ENCODE measurements around the gene NR6A1.
"Not testable (repeated sequence)": the region's sequence is repeated elsewhere in the genome, so short reads cannot be mapped to it uniquely, and the experiment has no call there.

NR6A1 gene

DNA sequence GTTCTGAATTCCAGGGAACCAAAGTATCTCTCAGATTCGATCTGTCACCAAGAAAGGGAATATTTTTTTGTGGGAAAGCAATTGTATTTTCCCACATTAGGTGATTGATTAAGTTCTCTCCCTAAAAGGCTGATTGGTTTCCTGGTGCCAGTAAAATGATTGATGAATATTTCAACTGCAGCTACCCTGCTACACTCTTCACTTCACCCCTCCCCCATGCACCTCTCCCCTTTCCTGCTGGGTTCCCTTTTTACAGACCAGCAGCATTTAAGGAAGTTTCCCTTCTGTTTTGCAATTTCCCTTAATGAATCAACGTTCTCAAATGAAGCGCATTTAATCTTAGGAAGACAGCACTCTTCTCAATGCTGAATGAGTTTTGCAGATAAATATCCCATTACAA lies 13.1 kb downstream of the NR6A1 start:
- peak in 1 of 2 donors; percentile 19 for DNase-seq

DNA sequence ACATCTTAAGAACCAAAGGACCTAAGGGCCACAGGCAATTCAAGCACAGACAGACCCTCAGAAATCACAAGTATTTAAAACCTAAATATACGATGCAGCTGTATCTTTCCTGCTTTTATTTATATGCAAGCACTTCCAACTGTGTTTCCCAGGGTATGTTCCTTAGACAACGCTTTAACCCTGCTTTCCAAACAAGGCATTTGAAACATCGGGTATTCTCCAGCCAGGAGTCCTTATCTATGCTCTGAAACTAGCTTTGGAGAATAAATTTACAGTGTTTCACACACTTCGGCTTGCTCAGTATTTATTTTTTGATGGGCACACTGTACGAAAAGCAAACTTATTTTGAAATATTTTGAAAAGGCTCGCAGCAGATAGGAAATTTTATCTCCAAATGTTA lies 13.5 kb downstream of the NR6A1 start:
- DNase-seq: no peak

DNA sequence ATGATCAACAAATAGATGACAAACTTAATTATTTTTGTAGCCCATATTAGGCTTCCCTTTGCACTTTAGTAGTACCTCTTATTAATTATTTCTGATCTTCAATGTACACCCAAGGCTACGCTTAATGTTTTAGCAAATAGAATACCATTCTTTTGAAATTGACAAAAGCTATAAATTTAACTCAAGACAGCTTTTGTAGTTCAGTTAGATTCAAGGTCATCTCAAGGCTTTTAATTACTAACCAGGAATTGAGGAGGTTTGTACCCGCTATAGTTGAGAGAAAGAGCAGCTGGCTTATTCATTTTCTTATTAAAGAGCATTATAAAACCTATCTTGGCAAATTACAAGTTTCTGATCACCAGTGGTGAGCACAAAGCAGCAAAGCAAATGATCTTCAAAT lies 15.1 kb downstream of the NR6A1 start:
- no peak for DNase-seq

DNA sequence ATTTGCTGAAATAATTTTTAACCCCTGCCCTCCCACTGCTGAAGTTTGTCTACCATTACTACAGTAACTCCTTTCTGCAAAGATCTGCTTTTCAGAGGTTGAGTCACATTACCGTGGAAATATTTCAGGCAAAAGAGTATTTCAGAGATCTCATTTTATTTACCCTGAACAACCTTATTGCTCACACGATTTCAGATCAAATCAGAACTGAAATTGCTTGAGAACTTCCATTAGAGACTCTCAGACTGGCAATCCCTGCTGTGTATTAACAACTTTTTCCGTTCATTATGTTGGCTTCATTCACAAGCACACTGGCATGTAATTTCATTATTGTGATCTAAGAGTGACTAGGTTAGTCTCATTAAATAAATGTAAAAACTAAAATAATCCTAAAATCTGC lies 16.1 kb downstream of the NR6A1 start:
- DNase-seq: no peak

DNA sequence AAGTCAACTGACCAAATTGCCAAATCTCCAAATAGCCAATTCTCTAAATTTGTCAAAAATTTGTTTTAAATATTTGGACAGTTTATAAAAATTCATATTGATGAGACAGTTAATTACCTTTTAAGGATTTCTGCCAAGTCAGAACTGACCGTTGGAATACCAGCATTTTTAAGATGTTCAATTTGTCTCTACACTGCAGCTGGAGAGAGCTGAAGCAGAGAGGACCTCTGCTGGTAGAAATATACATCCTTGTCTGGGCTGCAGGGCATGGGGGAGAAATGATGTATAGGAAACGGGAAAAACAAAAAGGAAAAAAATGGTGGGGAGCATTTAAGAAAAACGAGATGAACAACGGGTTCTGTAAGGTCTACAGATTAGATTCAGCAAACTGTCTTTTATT lies 16.8 kb downstream of the NR6A1 start:
- no peak for DNase-seq

DNA sequence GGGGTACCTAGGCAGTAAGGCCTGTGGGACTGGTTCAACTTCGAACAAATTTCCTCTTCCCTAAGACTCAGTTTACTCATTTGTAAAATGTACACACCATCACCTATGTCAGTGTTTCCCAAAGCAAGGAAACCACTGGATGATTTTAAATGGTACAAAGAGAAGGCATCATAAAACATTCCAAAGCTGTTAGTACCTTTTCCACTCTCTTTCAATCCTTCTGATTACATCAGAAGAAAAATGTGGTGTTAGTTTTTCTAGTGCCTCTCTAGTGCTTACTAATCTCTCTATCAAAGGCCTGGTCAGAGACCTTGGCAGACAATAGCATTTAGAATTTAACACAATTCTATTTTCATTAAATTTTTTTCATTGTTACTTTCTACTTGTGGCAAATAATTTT lies 18.1 kb downstream of the NR6A1 start:
- DNase-seq: no peak

DNA sequence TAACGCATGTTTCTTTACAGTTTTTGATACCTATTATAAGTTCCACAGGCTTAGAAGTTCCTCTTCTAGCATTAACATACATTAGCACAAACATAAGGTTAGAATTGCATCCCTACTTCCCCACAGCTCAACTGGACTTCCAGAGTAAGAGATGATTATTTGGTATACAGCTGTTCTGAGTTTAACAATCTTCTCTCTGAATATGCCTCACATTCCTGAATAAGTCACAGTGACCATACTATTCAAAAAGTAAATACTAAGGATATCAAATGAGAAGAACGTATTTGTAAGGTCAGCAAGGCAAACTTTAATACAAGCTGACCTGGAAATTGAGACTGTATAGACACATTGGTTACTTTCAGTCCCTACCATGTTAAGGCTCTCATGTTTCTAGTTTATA lies 21.3 kb downstream of the NR6A1 start:
- DNase-seq: no peak

DNA sequence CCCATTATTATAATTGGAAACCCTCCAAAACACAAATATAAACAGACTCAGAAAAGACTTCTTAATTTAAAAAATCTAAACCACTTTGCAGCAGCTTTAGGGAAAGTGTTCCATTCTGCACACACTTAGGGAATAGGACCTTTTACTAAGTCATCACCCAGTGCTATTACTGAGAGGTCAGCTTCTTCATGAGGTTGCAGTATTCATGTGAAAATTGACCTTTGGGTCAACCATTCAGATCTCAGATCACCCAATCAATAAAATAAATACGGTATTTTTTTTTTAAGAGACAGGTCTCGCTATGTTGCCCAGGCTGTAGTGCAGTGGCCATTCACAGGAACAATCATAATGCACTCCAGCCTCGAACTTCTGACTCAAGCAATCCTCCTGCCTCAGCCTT lies 21.8 kb downstream of the NR6A1 start:
- no peak for DNase-seq

DNA sequence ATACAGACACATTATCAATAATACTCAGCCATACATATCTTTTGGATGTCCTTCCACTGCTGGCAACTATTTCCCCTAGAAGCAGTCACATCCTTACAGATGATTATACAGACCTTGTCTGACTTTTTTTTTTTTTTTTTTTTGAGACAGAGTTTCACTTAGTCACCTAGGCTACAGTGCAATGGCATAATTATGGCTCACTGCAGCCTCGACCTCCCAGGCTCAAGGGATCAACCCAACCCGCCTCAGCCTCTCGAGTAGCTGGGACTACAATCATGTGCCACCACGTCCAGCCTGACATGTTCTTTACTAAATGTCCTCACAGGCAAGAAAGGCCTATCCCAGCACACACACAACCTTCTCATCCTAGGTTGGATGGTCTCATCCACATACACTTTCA lies 24.0 kb downstream of the NR6A1 start:
- no peak for DNase-seq

DNA sequence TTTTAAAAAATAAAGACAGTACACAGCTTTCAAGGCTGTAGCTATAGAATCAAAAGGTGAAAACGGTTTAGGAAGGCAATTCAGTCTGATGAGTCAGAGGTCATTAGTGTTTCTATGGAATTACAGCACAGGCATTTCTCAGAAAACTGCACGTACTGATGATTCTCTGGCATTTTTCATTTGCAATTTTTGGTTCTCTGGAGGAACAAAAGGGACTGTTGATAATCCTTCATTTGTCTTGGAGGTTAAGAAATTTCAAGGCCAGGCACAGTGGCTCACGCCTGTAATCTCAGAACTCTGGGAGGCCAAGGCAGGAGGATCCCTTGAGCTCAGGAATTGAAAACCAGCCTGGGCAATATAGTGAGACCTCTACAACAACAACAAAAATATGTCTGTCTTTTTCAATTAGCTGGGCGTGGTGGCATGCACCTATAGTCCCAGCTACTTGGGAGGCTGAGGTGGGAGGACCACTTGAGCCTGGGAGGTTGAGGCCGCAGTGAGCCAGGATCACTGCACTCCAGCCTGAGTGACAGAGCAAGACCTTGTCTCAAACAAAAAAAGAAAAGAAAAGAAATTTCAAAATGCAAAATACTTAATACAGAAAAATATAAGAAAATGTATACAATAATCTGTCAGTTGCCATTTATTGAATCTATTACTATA lies 27.3 kb downstream of the NR6A1 start:
- DNase-seq: no peak

DNA sequence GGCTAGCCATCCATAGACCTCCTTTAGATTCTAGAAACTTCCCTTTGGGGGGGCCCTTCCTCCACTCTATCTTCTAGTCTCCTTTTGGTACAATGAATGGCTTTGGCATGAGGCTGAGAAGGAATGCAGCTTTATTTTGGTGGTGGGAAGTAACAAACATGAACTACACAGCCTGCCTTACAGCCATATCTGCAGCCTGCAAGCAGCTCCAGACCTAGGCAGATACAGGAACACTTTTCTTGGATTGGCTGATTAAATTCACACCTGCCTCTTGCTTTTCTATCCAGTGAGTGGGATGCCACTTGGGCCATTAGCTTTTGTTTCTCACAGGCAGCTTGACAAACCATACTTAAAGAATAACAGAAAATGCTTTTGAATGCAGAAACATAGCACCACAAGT lies 28.2 kb downstream of the NR6A1 start:
- DNase-seq: no peak

DNA sequence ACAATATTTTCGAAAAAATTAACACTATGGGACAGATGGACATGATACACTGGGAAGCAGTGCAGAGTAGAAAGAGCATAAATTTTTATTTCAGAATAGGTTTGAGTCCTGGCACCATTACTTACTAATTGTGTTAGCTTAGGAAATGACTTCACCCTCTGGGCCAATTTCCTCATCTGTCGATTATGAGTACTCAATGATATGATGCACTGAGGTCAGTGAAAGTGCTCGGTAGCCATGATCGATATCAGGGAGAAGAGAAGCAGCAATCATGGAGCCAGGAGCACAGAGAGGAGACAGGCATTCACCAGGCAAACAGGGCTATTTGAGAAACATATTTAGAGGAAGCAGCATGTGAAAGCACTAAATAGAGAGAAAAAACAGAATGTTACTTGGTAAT lies 29.4 kb downstream of the NR6A1 start:
- DNase-seq: no peak

DNA sequence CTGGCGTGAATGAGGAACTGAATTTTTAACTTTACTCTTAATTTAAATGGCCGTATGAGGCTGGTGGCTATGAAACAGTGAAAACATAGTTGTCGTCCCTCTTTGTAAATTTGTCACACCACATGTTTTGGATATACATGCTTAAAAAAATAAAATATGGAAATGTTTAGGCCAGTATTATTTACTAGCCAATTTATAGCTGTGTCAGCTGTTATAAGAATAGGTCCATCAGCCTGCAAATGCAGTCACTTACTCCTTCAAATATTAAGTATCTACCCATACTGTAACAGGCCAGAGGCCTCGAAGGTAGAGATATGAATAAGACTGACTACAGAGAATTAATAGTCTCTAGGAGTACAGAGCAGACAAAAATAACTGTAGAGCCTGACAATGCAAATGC lies 30.0 kb downstream of the NR6A1 start:
- DNase-seq: no peak

DNA sequence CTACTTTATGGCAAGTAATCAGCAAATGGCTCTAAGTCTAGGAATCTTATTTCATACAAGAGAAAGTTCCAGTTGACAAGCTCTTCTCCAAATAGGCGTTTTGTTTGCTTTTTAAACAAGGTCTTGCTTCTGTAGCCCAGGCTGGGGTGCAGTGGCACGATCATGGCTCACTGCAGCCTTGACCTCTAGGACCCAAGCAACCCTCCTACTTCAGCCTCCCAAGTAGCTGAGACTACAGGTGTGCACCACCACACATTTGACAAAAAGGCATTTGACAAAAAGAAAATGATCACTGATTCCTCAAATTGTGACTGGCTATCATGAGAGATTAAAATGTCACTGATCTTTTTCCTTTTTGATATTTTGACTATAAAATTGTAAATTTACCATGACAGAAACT lies 31.8 kb downstream of the NR6A1 start:
- no peak for DNase-seq

DNA sequence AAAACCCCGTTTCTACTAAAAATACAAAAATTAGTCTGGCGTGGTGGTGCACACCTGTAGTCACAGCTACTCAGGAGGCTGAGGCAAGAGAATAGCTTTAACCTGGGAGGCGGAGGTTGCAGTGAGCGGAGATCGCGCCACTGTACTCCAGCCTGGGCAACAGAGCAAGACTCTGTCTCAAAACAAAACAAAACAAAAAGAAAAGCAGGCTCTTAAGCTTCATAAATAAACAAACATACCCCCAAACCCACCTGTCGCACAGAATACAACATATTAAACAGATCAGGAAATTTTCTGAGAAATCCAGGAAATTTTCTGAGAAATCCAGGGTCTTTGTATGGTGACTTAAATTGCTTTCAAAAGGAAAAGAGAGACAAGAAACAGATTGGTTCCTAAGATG lies 33.0 kb downstream of the NR6A1 start:
- not testable (repeated sequence) for DNase-seq

DNA sequence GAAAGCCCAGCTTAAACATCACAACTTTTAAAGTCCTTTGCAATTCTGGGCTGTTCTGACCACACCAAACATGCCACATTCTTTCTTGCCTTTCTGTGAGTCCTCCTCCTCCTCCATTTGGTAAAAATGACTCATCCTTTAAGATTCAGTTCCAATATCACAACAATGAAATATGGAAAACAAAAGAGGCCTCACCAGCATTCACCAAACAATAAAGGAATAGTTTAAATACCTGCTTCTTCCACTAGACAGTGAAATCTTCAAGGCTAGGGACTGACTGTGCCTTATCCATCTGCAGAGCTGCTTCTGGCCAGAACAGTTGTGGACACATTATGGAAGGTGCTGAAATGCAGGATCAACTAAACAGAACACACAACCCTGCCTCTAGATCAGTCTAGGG lies 36.0 kb downstream of the NR6A1 start:
- no peak for DNase-seq

DNA sequence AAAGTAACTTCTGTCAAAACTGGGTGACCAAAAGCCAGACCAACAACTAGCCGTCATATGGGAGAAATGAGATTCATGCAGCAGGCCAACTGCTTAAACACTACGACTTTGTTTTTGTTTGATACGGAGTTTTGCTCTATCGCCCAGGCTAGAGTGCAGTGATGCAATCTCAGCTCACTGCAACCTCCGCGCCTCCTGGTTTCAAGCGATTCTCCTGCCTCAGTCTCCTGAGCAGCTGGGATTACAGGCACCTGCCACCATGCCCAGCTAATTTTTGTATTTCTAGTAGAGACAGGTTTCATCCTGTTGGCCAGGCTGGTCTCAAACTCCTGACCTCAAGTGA lies 36.4 kb downstream of the NR6A1 start:
- not testable (repeated sequence) for DNase-seq

DNA sequence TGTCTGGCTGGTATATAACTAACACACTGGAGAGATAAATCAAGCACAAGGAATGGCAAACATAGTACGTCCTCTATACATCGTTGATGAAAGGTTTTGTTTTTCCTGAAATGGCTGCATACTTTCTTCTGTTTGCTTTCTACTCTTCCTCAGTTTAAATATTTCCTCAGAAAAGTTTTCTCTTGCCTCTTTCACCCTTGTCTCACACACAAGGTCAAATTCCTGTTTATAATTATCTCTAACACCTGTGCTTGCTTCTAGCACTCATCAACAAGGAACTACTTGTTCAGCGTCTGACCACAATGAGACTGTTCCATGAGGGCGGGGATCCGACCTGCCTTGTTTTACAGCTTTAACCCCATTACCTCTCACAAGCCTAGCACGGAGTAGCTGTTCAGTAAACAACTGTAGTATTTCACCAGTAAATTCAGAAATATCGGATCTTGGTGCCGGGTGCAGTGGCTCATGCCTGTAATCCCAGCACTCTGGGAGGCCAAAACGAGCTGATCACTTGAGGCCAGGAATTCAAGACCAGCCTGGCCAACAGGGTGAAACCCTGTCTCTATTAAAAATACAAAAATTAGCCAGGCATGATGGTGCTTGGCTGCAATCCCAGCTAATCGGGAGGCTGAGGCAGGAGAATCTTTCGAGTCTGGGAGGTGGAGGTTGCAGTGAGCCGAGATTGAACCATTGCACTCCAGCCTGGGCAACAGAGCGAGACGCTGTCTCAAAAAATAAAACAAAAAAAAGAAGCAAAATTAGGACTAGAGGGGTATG lies 37.0 kb downstream of the NR6A1 start:
- DNase-seq: no peak

DNA sequence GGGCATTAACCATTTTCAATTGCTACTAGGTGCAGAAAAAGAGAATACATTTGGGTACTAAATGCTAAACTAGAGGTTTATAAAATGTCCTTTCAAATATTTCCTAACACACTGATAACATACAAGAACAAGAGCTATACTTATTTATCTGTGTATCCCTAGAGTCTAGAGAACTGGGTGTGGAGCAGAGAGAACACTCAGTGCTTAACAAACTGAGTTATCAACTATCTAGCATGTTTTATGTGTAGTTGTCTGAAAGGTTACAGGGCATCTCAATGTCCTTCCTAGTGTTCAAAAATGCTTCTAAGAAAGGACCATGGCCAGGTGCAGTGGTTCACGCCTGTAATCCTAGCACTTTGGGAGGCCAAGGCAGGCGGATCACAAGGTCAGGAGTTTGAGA lies 40.3 kb downstream of the NR6A1 start:
- DNase-seq: no peak

DNA sequence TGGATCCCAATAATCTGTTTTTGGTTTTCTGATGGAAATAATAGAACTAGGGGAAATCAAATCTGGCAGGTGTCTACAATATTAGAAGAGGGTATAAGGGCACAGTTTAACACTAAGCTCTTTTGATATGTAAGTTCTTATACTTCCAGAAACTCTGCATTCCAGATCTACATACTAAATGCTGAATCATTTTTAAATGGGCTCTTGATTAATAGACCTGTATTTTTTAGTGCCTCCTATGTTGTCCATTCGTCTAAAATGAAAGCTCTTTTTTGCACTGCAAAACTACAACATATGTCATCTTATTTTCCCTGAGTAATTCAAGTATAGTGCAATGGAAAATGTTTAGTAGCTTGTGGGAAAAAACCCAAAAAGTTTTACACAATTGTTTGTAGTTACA lies 44.2 kb downstream of the NR6A1 start:
- DNase-seq: no peak

DNA sequence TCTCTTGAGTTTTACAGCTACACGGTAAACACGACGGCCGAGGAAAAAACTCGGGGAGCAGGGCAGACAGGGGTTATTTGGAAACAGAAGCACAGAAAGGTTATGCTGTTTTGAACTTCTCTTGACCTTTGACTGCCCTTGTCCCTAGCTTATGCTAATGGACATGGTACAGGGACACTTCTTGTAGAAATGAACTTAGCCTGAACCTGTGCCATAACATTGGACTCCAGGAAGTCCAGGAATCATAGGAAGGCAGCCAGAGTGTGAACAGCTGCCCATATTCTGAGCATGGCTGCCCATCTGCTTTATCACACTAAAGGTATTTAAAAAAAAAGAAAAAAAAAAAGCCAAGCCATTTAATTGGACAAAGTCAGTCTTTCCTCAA lies 46.1 kb downstream of the NR6A1 start:
- no peak for DNase-seq

DNA sequence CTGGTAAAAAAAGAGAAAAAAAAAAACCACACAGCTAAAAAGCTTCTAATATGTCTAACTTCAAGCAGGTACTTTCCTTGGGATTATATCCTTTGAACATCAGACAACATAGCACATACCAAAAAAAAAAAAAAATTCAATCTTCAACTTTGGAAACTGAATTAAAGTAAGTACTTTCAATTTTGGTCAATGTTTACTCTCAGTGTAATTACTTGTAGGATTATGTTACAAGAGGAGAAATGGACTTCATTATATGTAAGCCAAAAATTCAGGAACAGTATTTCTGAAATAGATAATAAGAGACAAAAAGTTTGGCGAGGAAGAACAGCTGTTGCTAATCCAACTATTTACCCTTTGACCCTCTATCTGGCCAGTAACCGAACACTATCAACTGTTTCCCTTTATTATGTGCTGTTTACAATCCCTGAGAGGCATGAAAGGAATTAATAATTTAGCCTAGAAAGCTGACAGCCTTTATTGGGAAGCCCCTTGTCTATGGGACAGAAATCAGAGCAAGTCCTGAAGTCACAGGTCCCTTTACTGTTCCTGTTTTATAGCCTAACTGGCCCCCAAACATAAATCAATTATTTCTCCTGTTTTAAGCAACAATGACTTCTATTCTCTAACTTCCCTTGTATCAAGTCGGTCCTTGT lies 46.6 kb downstream of the NR6A1 start:
- DNase-seq: no peak

DNA sequence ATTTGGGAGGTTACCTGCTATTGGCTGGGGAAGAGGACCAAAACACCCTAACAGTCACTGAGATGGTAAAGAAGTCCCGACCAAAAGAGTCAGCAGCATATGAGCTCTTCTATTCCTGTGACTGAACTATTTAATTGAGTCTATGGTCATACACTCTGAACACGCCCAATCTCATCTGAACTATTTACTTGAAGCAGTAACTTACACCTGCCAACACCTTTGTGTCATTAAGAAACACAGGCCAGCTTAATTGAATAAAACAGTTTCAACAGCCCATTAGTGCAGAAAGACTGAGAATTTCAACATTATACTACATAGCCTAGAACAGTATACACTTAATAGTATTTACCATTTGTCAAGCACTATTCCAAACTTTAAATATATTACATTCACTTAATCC lies 47.8 kb downstream of the NR6A1 start:
- DNase-seq: no peak

DNA sequence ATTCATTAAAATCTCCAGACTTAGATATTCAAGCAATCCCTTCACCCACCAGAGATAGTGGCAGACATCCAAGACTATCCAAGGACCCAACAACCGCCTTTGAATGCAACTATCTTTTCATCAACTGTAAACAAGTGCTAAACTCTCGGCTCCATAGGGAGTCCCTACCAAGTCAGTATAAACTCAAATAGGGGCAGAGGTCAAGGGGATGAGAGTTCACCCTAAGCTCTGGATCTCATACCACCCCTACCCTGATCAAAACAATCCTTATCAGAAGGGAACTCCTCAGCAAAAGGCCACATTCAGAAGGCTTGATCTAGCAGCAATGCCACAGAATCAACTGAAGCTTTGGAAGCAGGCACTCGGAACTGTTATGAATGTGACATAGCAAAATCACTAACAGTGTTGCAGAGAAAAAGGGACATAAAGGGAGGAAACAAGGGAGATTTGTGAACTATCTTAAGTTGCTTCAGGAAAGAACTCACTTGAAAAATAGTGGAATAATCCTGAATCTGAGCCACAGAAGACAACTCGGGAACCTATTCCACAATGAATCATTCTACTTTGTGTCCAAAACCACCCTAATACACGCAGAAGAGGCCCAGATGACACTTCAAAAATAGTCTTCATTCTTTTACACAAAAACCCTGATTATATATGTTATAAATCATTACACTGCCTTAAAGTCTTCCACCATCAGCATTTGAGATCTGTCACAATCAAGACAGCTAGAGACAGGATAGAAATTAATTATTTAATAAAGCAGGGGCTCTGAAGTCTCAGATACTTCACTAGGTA lies 49.8 kb downstream of the NR6A1 start:
- no peak for DNase-seq

All from CD4-positive, alpha-beta T cell treated with Interleukin-1 beta for 1 hour (primary cell).